ENCODE measurements around the gene DOK7. TPM values are rescaled to one million over a fixed set of nuclear protein-coding genes. Genes with fewer than 3 reads are reported as not detected.

The DOK7 gene
- total and polyA plus RNA-seq, 7 donors, result 0.85 to 1.9 (median 1.2) TPM; not detected in 4

- DNase-seq, result no peak
- no peaks in the 10 kb centered on the region for H3K4me1 ChIP-seq
- intact Hi-C loops (cut with DNase I), result no loop called here
- no peak overlapping the region for H3K27ac ChIP-seq
- H3K27me3 ChIP-seq, result peaks cover 0 to 27% (median 0%) of the 10 kb centered on the region in 3 donors
- WGBS, 2 donors, result 70 to 86% methylated on average over 13 of the region's 13 CpGs
- TF ChIP-seq POLR2AphosphoS5 (IDR thresholded peaks at IDR 0.05), result no peak
- TF ChIP-seq POLR2A (IDR thresholded peaks at IDR 0.05), result no peak
- TF ChIP-seq CTCF (IDR thresholded peaks at IDR 0.05), result no peak
- TF ChIP-seq EP300 (IDR thresholded peaks at IDR 0.05), result no peak
- H3K36me3 ChIP-seq, result no peaks in the 10 kb centered on the region
- H3K9me3 ChIP-seq, result no peaks in the 10 kb centered on the region
- H3K4me3 ChIP-seq, result no peak overlapping the region
These were observed 11.1 kb downstream of the DOK7 start for GRCh38 chr4:3473996-3474765.

DNA sequence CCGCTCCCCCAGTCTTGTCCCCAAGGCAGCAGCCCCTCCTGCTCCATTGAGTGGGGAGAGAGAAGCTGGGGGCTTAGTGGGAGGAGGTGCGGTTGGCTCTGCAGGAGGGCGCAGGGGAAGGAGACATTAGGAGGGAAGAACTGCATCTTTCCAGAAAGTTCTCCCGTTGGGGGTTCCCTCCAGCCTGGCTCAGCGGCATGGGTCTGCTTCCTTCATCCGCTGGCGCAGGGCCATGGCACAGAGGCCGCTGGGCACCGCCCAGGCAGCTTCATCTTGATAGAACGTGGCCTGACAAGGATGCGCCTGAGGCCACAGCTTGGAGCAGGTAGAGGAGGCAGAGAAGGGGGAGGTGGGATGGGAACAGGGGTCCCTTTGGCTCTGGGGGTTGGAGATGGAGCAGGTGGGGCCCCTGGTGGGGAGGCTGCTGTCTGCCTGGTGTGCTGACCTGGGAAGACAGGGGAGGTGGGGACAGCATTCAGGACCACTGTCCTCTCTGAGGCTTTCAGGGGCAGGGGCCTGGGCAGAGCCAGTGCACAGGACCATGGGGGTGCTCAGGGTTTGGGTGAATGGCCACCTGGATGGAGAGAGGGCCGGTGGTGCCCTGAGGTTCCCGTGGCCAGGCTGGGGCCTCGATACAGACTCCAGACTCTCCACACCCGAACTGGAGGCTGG is 12.1 kb downstream of the DOK7 start:
- intact Hi-C loops (cut with DNase I), result no loop called here
- WGBS, 2 donors, result 46 to 77% methylated on average over 15 of the region's 15 CpGs
- DNase-seq, result no peak

DNA sequence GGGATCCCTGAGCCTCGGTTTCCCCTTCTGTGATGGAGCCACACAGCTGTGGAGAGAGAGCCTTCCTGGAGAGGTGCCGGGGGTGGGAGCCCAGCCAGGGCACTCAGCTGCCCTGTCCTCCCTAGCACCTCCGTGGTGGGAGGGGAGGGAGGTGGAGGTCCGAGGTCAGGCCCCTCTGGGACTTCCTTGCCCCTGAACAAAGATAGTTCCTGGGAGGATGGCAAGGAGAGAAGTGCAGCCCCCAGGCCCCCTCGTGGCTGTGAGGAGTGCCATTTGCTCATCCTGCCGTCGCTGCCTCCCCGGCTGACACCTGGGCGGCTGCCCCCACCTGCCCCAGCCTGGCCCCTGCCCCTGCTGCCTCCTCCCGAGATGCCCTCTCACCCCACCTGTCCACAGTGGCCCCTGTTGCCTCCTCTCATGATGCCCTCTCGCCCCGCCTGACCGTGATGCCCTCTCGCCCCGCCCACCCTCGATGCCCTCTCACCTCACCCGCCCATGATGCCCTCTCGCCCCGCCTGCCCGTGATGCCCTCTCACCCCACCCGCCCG is 12.7 kb downstream of the DOK7 start:
- H3K4me3 ChIP-seq, result no peak overlapping the region
- 44 to 74% methylated on average over 22 of the region's 22 CpGs for WGBS, 2 donors
- peaks cover 0 to 29% (median 0%) of the 10 kb centered on the region in 3 donors for H3K27me3 ChIP-seq
- no peaks in the 10 kb centered on the region for H3K4me1 ChIP-seq
- DNase-seq, result no peak
- H3K9me3 ChIP-seq, result no peaks in the 10 kb centered on the region
- no peak for TF ChIP-seq CTCF (IDR thresholded peaks at IDR 0.05)
- no peak for TF ChIP-seq EP300 (IDR thresholded peaks at IDR 0.05)
- TF ChIP-seq POLR2AphosphoS5 (IDR thresholded peaks at IDR 0.05), result no peak
- TF ChIP-seq POLR2A (IDR thresholded peaks at IDR 0.05), result no peak
- intact Hi-C loops (cut with DNase I), result no loop called here
- no peaks in the 10 kb centered on the region for H3K36me3 ChIP-seq
- H3K27ac ChIP-seq, result no peak overlapping the region

More for the DNA sequence above, 12.1 kb downstream of the DOK7 start:
- no peak for TF ChIP-seq POLR2AphosphoS5 (IDR thresholded peaks at IDR 0.05)
- TF ChIP-seq CTCF (IDR thresholded peaks at IDR 0.05), result no peak
- no peak for TF ChIP-seq EP300 (IDR thresholded peaks at IDR 0.05)
- no peak for TF ChIP-seq POLR2A (IDR thresholded peaks at IDR 0.05)
- Histone ChIP-seq H3K36me3 (no peaks in the 10 kb centered on the region), H3K27me3 (peaks cover 0 to 27% (median 0%) of the 10 kb centered on the region in 3 donors), H3K4me1 (no peaks in the 10 kb centered on the region), H3K27ac (no peak overlapping the region), H3K9me3 (no peaks in the 10 kb centered on the region), H3K4me3 (no peak overlapping the region)

GRCh38 chr4:3476341-3476747 is 13.2 kb downstream of the DOK7 start:
- Histone ChIP-seq H3K9me3 (no peaks in the 10 kb centered on the region), H3K4me3 (no peak overlapping the region), H3K4me1 (no peaks in the 10 kb centered on the region), H3K36me3 (no peaks in the 10 kb centered on the region), H3K27me3 (peaks cover 0 to 33% (median 0%) of the 10 kb centered on the region in 3 donors), H3K27ac (no peak overlapping the region)
- no peak for DNase-seq
- TF ChIP-seq EP300 (IDR thresholded peaks at IDR 0.05), result no peak
- TF ChIP-seq POLR2AphosphoS5 (IDR thresholded peaks at IDR 0.05), result no peak
- no peak for TF ChIP-seq POLR2A (IDR thresholded peaks at IDR 0.05)
- TF ChIP-seq CTCF (IDR thresholded peaks at IDR 0.05), result no peak
- WGBS, 2 donors, result 75 to 89% methylated on average over 22 of the region's 22 CpGs
- intact Hi-C loops (cut with DNase I), result no loop called here

All from sigmoid colon (tissue), 7 donors.